Heart left ventricle (tissue), 16 donors: ENCODE results near the gene SAMM50. TPM values are rescaled to one million over a fixed set of nuclear protein-coding genes. Genes with fewer than 3 reads are reported as not detected.
"Not testable (repeated sequence)": the region's sequence is repeated elsewhere in the genome, so short reads cannot be mapped to it uniquely, and the experiment has no call there.

ENCODE experiments used
- ATAC-seq, 4 donors: fragments of 200-7000 bp; cut with Tn5 transposase; one replicate each; pipeline ENCODE4 v1.9.1; 2020 to 2022; ENCODE audit warnings: moderate library complexity in 4 of 4, mild to moderate bottlenecking in 3 of 4, moderate number of reproducible peaks in 1 of 4
- DNase-seq, 5 donors: peaks; one replicate each; pipeline ENCODE4 v3.0.0-alpha.2; 2020
- H3K27ac ChIP-seq, 12 donors: fragments of 200-600 bp; sonication (generic) in 4 of 12; one replicate each; pipeline versions ENCODE4 v1.5.0 to v1.8.0; 2016 to 2022; ENCODE audit warnings: mild to moderate bottlenecking in 2 of 12
- H3K27me3 ChIP-seq, 9 donors: fragments of 200-600 bp; sonication (generic) in 2 of 9; one replicate each; pipeline versions ENCODE4 v1.5.1 to v1.8.0; 2016 to 2022; ENCODE audit warnings: mild to moderate bottlenecking in 3 of 9
- H3K36me3 ChIP-seq, 9 donors: fragments of 200-600 bp; sonication (generic) in 2 of 9; one replicate each; pipeline versions ENCODE4 v1.5.0 to v1.8.0; 2018 to 2022; ENCODE audit warnings: mild to moderate bottlenecking in 2 of 9
- H3K4me1 ChIP-seq, 12 donors: fragments of 200-600 bp; sonication (generic) in 4 of 12; one replicate each; pipeline versions ENCODE4 v1.5.0 to v1.8.0; 2016 to 2022; ENCODE audit warnings: mild to moderate bottlenecking in 3 of 12
- H3K4me3 ChIP-seq, 12 donors: fragments of 200-600 bp; sonication (generic) in 4 of 12; one replicate each; pipeline versions ENCODE4 v1.5.0 to v1.8.0; 2017 to 2022; ENCODE audit warnings: mild to moderate bottlenecking in 9 of 12, moderate library complexity in 4 of 12
- H3K9me3 ChIP-seq, 12 donors: fragments of 200-600 bp; sonication (generic) in 4 of 12; one replicate each; pipeline versions ENCODE4 v1.5.0 to v1.8.0; 2016 to 2022; ENCODE audit warnings: mild to moderate bottlenecking in 1 of 12
- POLR2A ChIP-seq, 2 donors: fragments of 450-650 bp; IDR thresholded peaks; one replicate each; pipeline ENCODE4 v1.6.1; 2017; ENCODE audit warnings: antibody characterized with exemption in 2 of 2, mild to moderate bottlenecking in 2 of 2, moderate library complexity in 2 of 2
- WGBS, 4 donors: extraction: QIAGEN DNeasy Blood & Tissue Kit in 2 of 4; methylation state at CpG; one replicate each; pipeline versions ENCODE4 v1.1.5 to v1.1.7; 2013 to 2018; 5-methylcytosine and 5-hydroxymethylcytosine counted together
- intact Hi-C, 10 donors: fragments of 100-400 bp; cut with DNase I; formaldehyde crosslinking; loops; one replicate each; pipeline versions ENCODE4 v1.11.1 to v1.14.2; 2022
- polyA plus RNA-seq, 2 donors: library from polyadenylated mRNA; stranded (reverse); fragments of 200-250 nt; gene quantifications; one replicate each; pipeline ENCODE4 v1.2.3, GENCODE V29; 2013
- total RNA-seq, 9 donors: library from RNA; depleted of rRNA in 2 of 9; stranded (reverse); fragments of >200 nt in 2 of 9; fragmentation: NEBNext Ultra II Directional in 3 of 9; extraction: Animal tissue kit (Norgen Biotek cat#: 25700) in 3 of 9; gene quantifications; one replicate each; pipeline versions ENCODE4 v1.1.0 to v1.2.4, GENCODE V29; 2016 to 2023
- TF ChIP-seq, protein P1 (sequence below), 12 donors: fragments of 200-600 bp; sonication (generic) in 4 of 12; IDR thresholded peaks; one replicate each; pipeline versions ENCODE4 v1.5.0 to v1.8.0; 2018 to 2022; ENCODE audit warnings: antibody characterized with exemption in 12 of 12, mild to moderate bottlenecking in 5 of 12
- donor health status: ischemic (EF 13 %, LVEDD 7.1; RV severe dilation, severe dysfunction).
- donor health status: healthy with polysubstance abuse.
- donor health status: DM: no; HTN: yes; CAD: no.
- donor health status: DM: no; HTN: no; CAD: no.
- donor health status: ischemic (EF 25% LVEDD 6.9; RV normal size, moderate dysfunction).
- donor health status: ischemic (EF 25% LVEDD 5.7; RV mildly dilated, moderate dysfunction).
- donor health status: healthy.
- donor health status: DM: yes; HTN: yes; CAD: no.
- donor health status: ischemic (EF 35%, LVEDD 5.7; RV mildly dilated, moderate dysfunction).
- donor health status: nonischemic (EF 11% LVEDD 7.7; RV severe dilation, severe dysfunction).
- donor health status: DM: yes; HTN: yes; CAD: no.
- donor health status: PGD.
- donor health status: ischemic (EF 29% LVEDD 5.4; RV normal size, mild dysfunction).
- donor health status: nonischemic (EF 23%, LVEDD 6.1; RV moderate dilation, normal function).

SAMM50 gene
- total and polyA plus RNA-seq, 11 donors, result 32.5 to 74.8 (median 66.2) TPM

DNA sequence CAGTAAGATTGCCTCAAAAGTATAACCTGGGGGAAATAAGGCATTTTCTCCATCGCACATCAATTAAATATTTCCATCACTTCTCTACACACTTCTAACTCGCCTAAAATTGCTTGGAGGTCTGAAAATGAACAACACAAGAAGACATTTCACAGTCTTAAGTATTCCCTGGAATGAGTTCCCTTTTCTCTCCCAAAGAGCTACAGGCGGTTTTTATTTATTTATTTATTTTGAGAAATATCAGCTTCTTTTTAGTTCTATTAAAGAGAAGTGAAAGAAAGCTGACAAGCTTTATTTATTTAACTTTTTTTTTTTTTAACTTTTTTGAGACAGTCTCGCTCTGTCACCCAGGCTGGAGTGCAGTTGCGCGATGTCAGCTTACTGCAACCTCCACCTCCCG is 57.3 kb downstream of the SAMM50 start:
- H3K36me3 ChIP-seq, result no peaks in the 10 kb centered on the region
- peak overlapping the region in 2 of 12 donors; percentile 38 to 81 for H3K27ac ChIP-seq
- intact Hi-C loops, result no loop called here
- no peaks in the 10 kb centered on the region for H3K9me3 ChIP-seq
- no peak for DNase-seq
- TF ChIP-seq, protein P1, sequence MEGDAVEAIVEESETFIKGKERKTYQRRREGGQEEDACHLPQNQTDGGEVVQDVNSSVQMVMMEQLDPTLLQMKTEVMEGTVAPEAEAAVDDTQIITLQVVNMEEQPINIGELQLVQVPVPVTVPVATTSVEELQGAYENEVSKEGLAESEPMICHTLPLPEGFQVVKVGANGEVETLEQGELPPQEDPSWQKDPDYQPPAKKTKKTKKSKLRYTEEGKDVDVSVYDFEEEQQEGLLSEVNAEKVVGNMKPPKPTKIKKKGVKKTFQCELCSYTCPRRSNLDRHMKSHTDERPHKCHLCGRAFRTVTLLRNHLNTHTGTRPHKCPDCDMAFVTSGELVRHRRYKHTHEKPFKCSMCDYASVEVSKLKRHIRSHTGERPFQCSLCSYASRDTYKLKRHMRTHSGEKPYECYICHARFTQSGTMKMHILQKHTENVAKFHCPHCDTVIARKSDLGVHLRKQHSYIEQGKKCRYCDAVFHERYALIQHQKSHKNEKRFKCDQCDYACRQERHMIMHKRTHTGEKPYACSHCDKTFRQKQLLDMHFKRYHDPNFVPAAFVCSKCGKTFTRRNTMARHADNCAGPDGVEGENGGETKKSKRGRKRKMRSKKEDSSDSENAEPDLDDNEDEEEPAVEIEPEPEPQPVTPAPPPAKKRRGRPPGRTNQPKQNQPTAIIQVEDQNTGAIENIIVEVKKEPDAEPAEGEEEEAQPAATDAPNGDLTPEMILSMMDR (IDR thresholded peaks at IDR 0.05), result no peak
- TF ChIP-seq POLR2A (IDR thresholded peaks at IDR 0.05), result no peak
- WGBS, 4 donors, result 90 to 97% (median 92%) methylated on average over 7 of the region's 7 CpGs
- H3K4me1 ChIP-seq, result peaks cover 0 to 6% (median 0%) of the 10 kb centered on the region in 12 donors
- H3K4me3 ChIP-seq, result no peak overlapping the region
- no peaks in the 10 kb centered on the region for H3K27me3 ChIP-seq
- peak in 1 of 4 donors; percentile 34 for ATAC-seq

DNA sequence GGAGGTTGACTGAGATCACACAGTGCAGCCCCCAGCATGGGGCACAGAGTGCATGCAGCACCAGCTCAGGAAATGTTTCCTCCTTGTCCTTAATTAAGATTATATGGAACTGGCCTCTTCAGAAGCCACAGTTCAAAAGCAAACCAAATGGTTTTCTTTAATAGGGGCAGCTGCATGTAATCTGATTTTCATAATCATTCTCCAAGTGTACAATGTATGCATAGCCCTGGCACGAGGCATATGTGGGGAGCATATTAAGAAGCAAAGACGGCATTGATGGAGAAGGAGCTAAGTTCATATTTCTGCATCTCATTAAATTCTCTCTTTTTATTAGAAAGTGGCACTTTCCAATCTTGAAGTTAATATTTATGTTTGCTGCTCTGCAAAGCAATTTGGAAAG is 59.0 kb downstream of the SAMM50 start:
- H3K36me3 ChIP-seq, result no peaks in the 10 kb centered on the region
- 68 to 75% (median 74%) methylated on average over 2 of the region's 2 CpGs for WGBS, 4 donors
- no peak overlapping the region for H3K4me3 ChIP-seq
- TF ChIP-seq POLR2A (IDR thresholded peaks at IDR 0.05), result no peak
- TF ChIP-seq, protein P1 (IDR thresholded peaks at IDR 0.05), result no peak
- ATAC-seq, result no peak
- peaks cover 0 to 9% (median 0%) of the 10 kb centered on the region in 12 donors for H3K4me1 ChIP-seq
- no peak for DNase-seq
- intact Hi-C loops, result no loop called here
- no peaks in the 10 kb centered on the region for H3K27me3 ChIP-seq
- H3K27ac ChIP-seq, result no peak overlapping the region
- H3K9me3 ChIP-seq, result no peaks in the 10 kb centered on the region

DNA sequence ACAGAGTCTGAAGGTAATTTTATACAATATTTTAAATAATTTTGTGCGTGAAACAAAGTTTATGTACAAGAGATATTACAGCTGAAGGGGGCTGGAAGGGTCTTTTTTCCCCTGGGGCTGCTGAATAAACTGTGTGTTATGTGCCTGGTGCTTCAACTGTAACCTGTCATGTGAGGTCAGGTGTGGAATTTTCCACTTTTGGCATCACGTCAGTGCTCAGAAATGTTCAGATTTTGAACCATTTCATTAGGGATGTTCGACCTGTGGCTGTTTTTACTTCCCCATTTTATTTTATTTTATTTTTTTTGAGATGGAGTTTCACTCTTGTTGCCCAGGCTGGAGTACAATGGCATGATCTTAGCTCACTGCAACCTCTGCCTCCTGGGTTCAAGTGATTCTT is 61.3 kb downstream of the SAMM50 start:
- ATAC-seq, H3K4me3 ChIP-seq, DNase-seq, H3K27ac ChIP-seq, intact Hi-C loops, H3K27me3 ChIP-seq, H3K9me3 ChIP-seq, H3K36me3 ChIP-seq: not testable (repeated sequence)
- peaks cover 0 to 22% (median 0%) of the 10 kb centered on the region in 12 donors for H3K4me1 ChIP-seq
- WGBS, 4 donors, result 85 to 94% (median 90%) methylated on average over 3 of the region's 3 CpGs

DNA sequence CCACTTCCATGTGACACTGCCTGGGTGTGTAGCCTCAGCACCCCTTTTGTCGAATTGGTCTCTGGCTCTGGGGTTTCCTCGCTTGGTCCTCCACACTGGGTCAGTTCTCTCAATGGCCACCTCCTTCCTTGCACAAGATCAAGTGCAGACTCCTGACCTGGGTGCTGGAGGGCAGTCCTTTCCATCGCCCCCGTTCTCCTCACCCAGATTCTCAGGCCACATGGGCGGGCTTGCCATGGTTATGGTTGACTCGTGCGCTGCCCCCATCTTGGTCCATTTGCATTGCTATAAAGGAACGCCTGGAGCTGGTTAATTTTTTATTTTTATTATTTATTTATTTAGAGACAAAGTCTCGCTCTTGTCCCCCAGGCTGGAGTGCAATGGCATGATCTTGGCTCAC is 63.4 kb downstream of the SAMM50 start:
- H3K27me3 ChIP-seq, result no peaks in the 10 kb centered on the region
- no peak overlapping the region for H3K4me3 ChIP-seq
- TF ChIP-seq, protein P1 (IDR thresholded peaks at IDR 0.05), result no peak
- no peak for TF ChIP-seq POLR2A (IDR thresholded peaks at IDR 0.05)
- no peaks in the 10 kb centered on the region for H3K9me3 ChIP-seq
- peak overlapping the region in 1 of 12 donors; percentile 60 for H3K27ac ChIP-seq
- peaks cover 0 to 41% (median 9%) of the 10 kb centered on the region in 12 donors for H3K4me1 ChIP-seq
- ATAC-seq (no peak), DNase-seq (no peak)
- H3K36me3 ChIP-seq, result no peaks in the 10 kb centered on the region
- 97 to 100% (median 98%) methylated on average over 9 of the region's 9 CpGs for WGBS, 4 donors
- intact Hi-C loops, result no loop called here

DNA sequence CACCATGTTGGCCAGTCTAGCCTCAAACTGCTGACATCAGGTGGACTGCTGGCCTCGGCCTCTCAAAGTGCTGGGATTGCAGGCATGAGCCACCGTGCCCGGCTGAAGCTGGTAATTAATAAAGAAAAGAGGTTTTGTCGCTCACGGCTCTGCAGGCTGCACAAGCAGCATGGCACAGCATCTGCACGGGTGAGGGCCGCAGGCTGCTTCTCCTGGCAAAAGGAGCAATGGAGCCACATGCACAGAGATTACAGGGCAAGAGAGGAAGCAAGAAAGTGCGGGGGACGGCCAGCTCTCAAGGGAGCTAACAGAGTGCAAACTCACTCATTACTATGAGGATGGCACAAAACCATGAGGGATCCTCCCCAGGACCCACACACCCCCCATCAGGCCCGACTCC is 64.2 kb downstream of the SAMM50 start:
- DNase-seq (no peak), ATAC-seq (no peak)
- intact Hi-C loops, result no loop called here
- H3K4me3 ChIP-seq, result no peak overlapping the region
- H3K27ac ChIP-seq, result peak overlapping the region in 4 of 12 donors; percentile 13 to 60 (median 24)
- no peaks in the 10 kb centered on the region for H3K9me3 ChIP-seq
- no peaks in the 10 kb centered on the region for H3K27me3 ChIP-seq
- WGBS, 4 donors, result 63 to 79% (median 74%) methylated on average over 10 of the region's 10 CpGs
- H3K36me3 ChIP-seq, result no peaks in the 10 kb centered on the region
- H3K4me1 ChIP-seq, result peaks cover 0 to 44% (median 13%) of the 10 kb centered on the region in 12 donors
- no peak for TF ChIP-seq POLR2A (IDR thresholded peaks at IDR 0.05)
- TF ChIP-seq, protein P1 (IDR thresholded peaks at IDR 0.05), result no peak
